SU-DHL-6 (cell line): Measurements from ENCODE around the gene UBAC1.

Source experiments
- H2AFZ ChIP-seq: fragments of 200-600 bp; sonication (generic); 2 replicates; pipeline ENCODE4 v1.6.1; 2014; ENCODE audit warnings: low read depth, mild to moderate bottlenecking, moderate library complexity, mixed read lengths, antibody characterized with exemption, low read length; ENCODE audit not compliant: severe bottlenecking
- H3F3A ChIP-seq: fragments of 200-600 bp; shearing (Covaris generic); 2 replicates; pipeline ENCODE4 v1.6.0; 2016; ENCODE audit warnings: antibody characterized with exemption, mild to moderate bottlenecking; ENCODE audit not compliant: insufficient read depth
- H3K27ac ChIP-seq: fragments of 200-600 bp; sonication (generic); 2 replicates; pipeline ENCODE4 v1.5.1; 2016; ENCODE audit warnings: low read depth, mild to moderate bottlenecking, low read length, moderate library complexity, mixed read lengths
- H3K27me3 ChIP-seq: fragments of 200-600 bp; sonication (generic), shearing (Covaris generic); 2 replicates; pipeline ENCODE4 v1.6.0; 2014; ENCODE audit warnings: mild to moderate bottlenecking, low read length
- H3K36me3 ChIP-seq: fragments of 200-600 bp; sonication (generic); 2 replicates; pipeline ENCODE4 v1.6.1; 2014; ENCODE audit warnings: mild to moderate bottlenecking, low read length, mixed read lengths
- H3K4me2 ChIP-seq: fragments of 300-600, 200-600 bp; shearing (Covaris generic), sonication (generic); 2 replicates; pipeline ENCODE4 v1.6.0; 2014; ENCODE audit warnings: low read length, low read depth, mild to moderate bottlenecking; ENCODE audit not compliant: poor library complexity, severe bottlenecking
- H3K4me3 ChIP-seq: fragments of 200-600 bp; sonication (generic); 2 replicates; pipeline ENCODE4 v1.5.1; 2014; ENCODE audit warnings: antibody characterized with exemption, low read length, mild to moderate bottlenecking, mixed read lengths; ENCODE audit not compliant: insufficient read depth, poor library complexity, severe bottlenecking
- H3K79me2 ChIP-seq: fragments of 200-600 bp; sonication (generic); 2 replicates; pipeline ENCODE4 v1.6.1; 2014; ENCODE audit warnings: mild to moderate bottlenecking, low read length, moderate library complexity; ENCODE audit not compliant: insufficient read depth
- H3K9ac ChIP-seq: fragments of 200-600 bp; sonication (generic); 2 replicates; pipeline ENCODE4 v1.7.0; 2014; ENCODE audit warnings: mild to moderate bottlenecking, low read length
- H3K9me2 ChIP-seq: fragments of 200-600 bp; sonication (generic); replicated peaks from 2 replicates; pipeline ENCODE4 v1.6.1; 2014; ENCODE audit warnings: low read length; ENCODE audit not compliant: insufficient read depth
- H3K9me3 ChIP-seq: fragments of 200-600 bp; sonication (generic); 2 replicates; pipeline ENCODE4 v1.6.1; 2014; ENCODE audit warnings: low read length, mixed read lengths; ENCODE audit not compliant: insufficient read depth
- H4K20me1 ChIP-seq: fragments of 200-600 bp; sonication (generic); 2 replicates; pipeline ENCODE4 v1.6.1; 2014; ENCODE audit warnings: low read depth, mild to moderate bottlenecking, antibody characterized with exemption, low read length, moderate library complexity, mixed read lengths
- CTCF ChIP-seq: fragments of 200-600 bp; sonication (generic); IDR thresholded peaks from one replicate; pipeline ENCODE4 v1.5.1; 2017; ENCODE audit warnings: antibody characterized with exemption, mild to moderate bottlenecking, low read length, moderate library complexity; ENCODE audit not compliant: insufficient read depth, poor library complexity, severe bottlenecking
- EZH2phosphoT487 ChIP-seq: fragments of 200-600 bp; sonication (generic), shearing (Covaris generic); conservative IDR thresholded peaks from 2 replicates; pipeline ENCODE4 v1.6.1; 2018; ENCODE audit warnings: mild to moderate bottlenecking, antibody characterized with exemption, low read length, moderate library complexity, mixed read lengths

The UBAC1 gene

DNA sequence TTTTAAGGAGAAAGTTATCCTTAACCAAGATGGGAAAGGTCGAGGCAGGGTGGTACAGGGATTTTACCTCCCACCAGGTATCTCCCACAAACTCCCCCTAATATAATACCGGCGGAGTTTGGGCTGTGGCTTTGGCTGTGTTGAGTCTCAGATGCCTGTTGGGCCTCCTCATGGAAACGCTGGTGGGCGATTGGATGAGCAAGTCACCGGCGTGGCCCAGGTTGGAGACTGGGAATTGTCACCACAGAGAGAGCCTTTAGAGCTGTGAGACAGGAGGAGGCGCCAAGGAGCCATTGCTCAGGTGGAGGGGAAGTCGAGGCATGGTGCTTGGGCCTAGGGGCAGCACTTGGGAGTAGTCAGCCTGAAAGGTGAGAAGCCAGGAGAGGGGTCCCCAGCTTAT lies 50.4 kb downstream of the UBAC1 start:
- Histone ChIP-seq H3K79me2 (peaks cover 28% of the 10 kb centered on the region), H3K36me3 (peaks cover 8% of the 10 kb centered on the region), H3K4me2 (no peak overlapping the region), H3K27ac (no peak overlapping the region), H3F3A (peaks cover 5% of the 10 kb centered on the region), H3K9ac (no peak overlapping the region), H3K9me3 (peaks cover 1% of the 10 kb centered on the region; the same call in 1 of the 2 replicates), H3K27me3 (no peaks in the 10 kb centered on the region), H2AFZ (no peak overlapping the region), H4K20me1 (no peaks in the 10 kb centered on the region), H3K9me2 (no peaks in the 10 kb centered on the region), H3K4me3 (no peak overlapping the region)
- no peak for TF ChIP-seq EZH2phosphoT487
- TF ChIP-seq CTCF, result no peak

DNA sequence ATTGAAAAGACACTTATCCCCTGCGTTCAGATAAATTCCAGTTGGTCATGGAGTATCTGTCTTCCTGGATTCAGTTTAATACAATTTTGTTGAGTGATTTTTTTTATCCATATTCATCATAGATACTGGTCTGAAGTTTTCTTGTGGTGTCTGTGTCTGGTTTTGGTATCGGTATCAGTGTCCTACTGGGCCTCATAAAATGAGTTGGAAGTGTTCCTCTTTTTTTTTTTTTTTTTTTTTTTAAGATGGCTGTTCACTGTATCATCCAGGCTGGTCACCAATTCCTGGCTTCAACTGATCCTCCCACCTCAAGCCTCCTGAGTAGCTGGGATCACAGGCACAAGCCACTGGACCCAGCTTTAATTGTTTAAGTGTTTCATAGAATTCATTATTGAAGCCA lies 51.0 kb downstream of the UBAC1 start:
- Histone ChIP-seq H3F3A (peaks cover 6% of the 10 kb centered on the region), H4K20me1 (peaks cover 2% of the 10 kb centered on the region; the same call in 1 of the 2 replicates), H3K9ac (no peak overlapping the region), H3K36me3 (peaks cover 3% of the 10 kb centered on the region), H3K79me2 (peaks cover 34% of the 10 kb centered on the region), H3K9me2 (no peaks in the 10 kb centered on the region), H3K27ac (no peak overlapping the region), H3K27me3 (no peaks in the 10 kb centered on the region), H3K4me2 (no peak overlapping the region), H2AFZ (no peak overlapping the region), H3K9me3 (no peaks in the 10 kb centered on the region), H3K4me3 (no peak overlapping the region)
- TF ChIP-seq CTCF (no peak), EZH2phosphoT487 (no peak)

DNA sequence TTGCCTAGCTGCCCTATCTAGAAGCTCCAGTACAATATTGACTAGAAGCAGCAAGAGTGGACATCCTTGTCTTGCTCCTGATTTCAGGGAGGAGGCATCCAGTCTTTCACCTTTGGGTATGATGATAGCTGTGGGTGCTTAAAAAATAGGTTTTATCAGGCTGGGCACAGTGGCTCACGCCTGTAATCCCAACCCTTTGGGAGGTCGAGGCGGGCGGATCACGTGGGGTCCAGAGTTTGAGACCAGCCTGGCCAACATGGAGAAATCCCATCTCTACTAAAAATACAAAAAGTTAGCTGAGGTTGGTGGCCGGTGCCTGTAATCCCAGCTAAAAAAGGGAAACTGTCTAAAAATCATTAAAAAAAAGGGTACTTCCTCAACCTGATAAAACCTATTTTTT lies 51.8 kb downstream of the UBAC1 start:
- Histone ChIP-seq H3K27ac (no peak overlapping the region), H3K79me2 (peaks cover 42% of the 10 kb centered on the region), H3K36me3 (no peaks in the 10 kb centered on the region; the same call in 1 of the 2 replicates), H3K9ac (peak overlapping the region; percentile 22; the same call in 1 of the 2 replicates), H3K4me3 (no peak overlapping the region), H3K9me2 (no peaks in the 10 kb centered on the region), H3K9me3 (no peaks in the 10 kb centered on the region), H3F3A (peaks cover 6% of the 10 kb centered on the region), H3K4me2 (peak overlapping the region; percentile 83), H2AFZ (no peak overlapping the region), H4K20me1 (peaks cover 5% of the 10 kb centered on the region; the same call in 1 of the 2 replicates), H3K27me3 (no peaks in the 10 kb centered on the region)
- TF ChIP-seq CTCF (no peak), EZH2phosphoT487 (no peak)
